ENCODE results near the gene HDGFL2. TPM values are rescaled to one million over a fixed set of nuclear protein-coding genes. Genes with fewer than 3 reads are reported as not detected.

The HDGFL2 gene
- total and polyA plus RNA-seq, 12 donors, result 20.5 to 40.9 (median 28.0) TPM

GRCh38 chr19:4487572-4487971, 15.5 kb downstream of the HDGFL2 start:
- ATAC-seq (peak in 5 of 8 donors; percentile 39 to 68 (median 50)), DNase-seq (no peak)
- H3K4me3 ChIP-seq, result no peak overlapping the region
- H3K4me1 ChIP-seq, result no peaks in the 10 kb centered on the region
- no peaks in the 10 kb centered on the region for H3K9me3 ChIP-seq
- no peak overlapping the region for H3K27ac ChIP-seq
- peaks cover 0 to 81% (median 15%) of the 10 kb centered on the region in 9 donors for H3K36me3 ChIP-seq
- WGBS, 2 donors, result 59 to 70% methylated on average over 11 of the region's 11 CpGs
- intact Hi-C loops (cut with DNase I), result no loop called here
- no peaks in the 10 kb centered on the region for H3K27me3 ChIP-seq
- TF ChIP-seq CTCF (IDR thresholded peaks at IDR 0.05), result no peak

GRCh38 chr19:4488496-4488895, 16.4 kb downstream of the HDGFL2 start:
- DNase-seq, result no peak
- Histone ChIP-seq H3K9me3 (no peaks in the 10 kb centered on the region), H3K36me3 (peaks cover 0 to 75% (median 18%) of the 10 kb centered on the region in 9 donors), H3K27ac (no peak overlapping the region), H3K4me1 (no peaks in the 10 kb centered on the region), H3K4me3 (no peak overlapping the region), H3K27me3 (no peaks in the 10 kb centered on the region)
- WGBS, 2 donors, result 93 to 95% methylated on average over 29 of the region's 29 CpGs
- TF ChIP-seq CTCF (IDR thresholded peaks at IDR 0.05), result no peak
- no peak for ATAC-seq
- intact Hi-C loops (cut with DNase I), result no loop called here

- Histone ChIP-seq H3K27me3 (no peaks in the 10 kb centered on the region), H3K4me3 (no peak overlapping the region), H3K36me3 (peaks cover 0 to 87% (median 32%) of the 10 kb centered on the region in 9 donors), H3K27ac (no peak overlapping the region), H3K4me1 (no peaks in the 10 kb centered on the region), H3K9me3 (no peaks in the 10 kb centered on the region)
- 96% methylated on average over 21 of the region's 21 CpGs for WGBS, 2 donors
- no peak for DNase-seq
- no peak for TF ChIP-seq CTCF (IDR thresholded peaks at IDR 0.05)
- no peak for ATAC-seq
- intact Hi-C loops (cut with DNase I), result no loop called here
Observed at GRCh38 chr19:4491446-4491845, 19.3 kb downstream of the HDGFL2 start.

GRCh38 chr19:4492337-4493103, 20.4 kb downstream of the HDGFL2 start:
- no peaks in the 10 kb centered on the region for H3K27me3 ChIP-seq
- no peak for DNase-seq
- H3K4me1 ChIP-seq, result no peaks in the 10 kb centered on the region
- H3K9me3 ChIP-seq, result no peaks in the 10 kb centered on the region
- peaks cover 0 to 87% (median 43%) of the 10 kb centered on the region in 9 donors for H3K36me3 ChIP-seq
- intact Hi-C loops (cut with DNase I), result loop anchor here in 1 of 10 donors (2.0 kb wide), 1 partner anchor 16 kb away; no protein-coding TSS in a partner anchor
- 97 to 98% methylated on average over 3 of the region's 3 CpGs for WGBS, 2 donors
- ATAC-seq, result no peak
- H3K4me3 ChIP-seq, result no peak overlapping the region
- TF ChIP-seq CTCF (IDR thresholded peaks at IDR 0.05), result no peak
- no peak overlapping the region for H3K27ac ChIP-seq

Measured in heart right ventricle (tissue), 16 donors.